A673 (cell line): ENCODE measurements around the gene IP6K1.

ENCODE experiments used
- CTCF ChIP-seq: fragments of 300-800, 200-600 bp; sonication (generic); conservative IDR thresholded peaks from 2 replicates; pipeline ENCODE4 v1.5.1; 2017; ENCODE audit warnings: low read depth, mild to moderate bottlenecking, antibody characterized with exemption, low read length, moderate library complexity, mixed read lengths
- EZH2 ChIP-seq: fragments of 200-600 bp; sonication (generic); IDR thresholded peaks from 2 replicates; pipeline ENCODE4 v1.6.1; 2017; ENCODE audit warnings: borderline replicate concordance, low read depth, mild to moderate bottlenecking, mixed read lengths, antibody characterized with exemption, low read length; ENCODE audit not compliant: poor library complexity, severe bottlenecking

- TF ChIP-seq EZH2 (no peak), CTCF (no peak)
Observed at GRCh38 chr3:49680493-49681231, 105.7 kb downstream of the IP6K1 start.
